ENCODE data around the gene PNPLA8.

Gene PNPLA8

GRCh38 chr7:108454674-108455550 is 71.0 kb downstream of the PNPLA8 start:
- Histone ChIP-seq H3K9me3 (replicated peaks; ENCODE audit: insufficient read depth, low read length) (no peaks in the 10 kb centered on the region), H3K27me3 (replicated peaks; ENCODE audit: insufficient read depth, low read length) (peaks cover 24% of the 10 kb centered on the region), H2AFZ (ENCODE audit: low read length) (peak overlapping the region; percentile 25), H3K27ac (ENCODE audit: low read length) (no peak overlapping the region), H4K20me1 (ENCODE audit: insufficient read depth, low read length) (no peaks in the 10 kb centered on the region), H3K36me3 (replicated peaks; ENCODE audit: insufficient read depth, low read length) (no peaks in the 10 kb centered on the region), H3F3A (ENCODE audit: insufficient read depth, low read length) (no peaks in the 10 kb centered on the region), H3K79me2 (ENCODE audit: low read length) (no peaks in the 10 kb centered on the region), H3K9ac (ENCODE audit: low read length) (no peak overlapping the region), H3K9me2 (replicated peaks; ENCODE audit: insufficient read depth, low read length) (no peaks in the 10 kb centered on the region), H3K4me1 (ENCODE audit: low read length) (no peaks in the 10 kb centered on the region), H3K4me3 (ENCODE audit: low read length) (peak overlapping the region; percentile 52), H3K4me2 (ENCODE audit: low read depth, low read length) (peak overlapping the region; percentile 78)
- no peak for DNase-seq
- TF ChIP-seq EZH2 (optimal IDR thresholded peaks at IDR 0.05; ENCODE audit: low read depth, low read length) (no peak), EZH2phosphoT487 (IDR thresholded peaks at IDR 0.05; ENCODE audit: low read length) (no peak)
- TF ChIP-seq, protein P1, sequence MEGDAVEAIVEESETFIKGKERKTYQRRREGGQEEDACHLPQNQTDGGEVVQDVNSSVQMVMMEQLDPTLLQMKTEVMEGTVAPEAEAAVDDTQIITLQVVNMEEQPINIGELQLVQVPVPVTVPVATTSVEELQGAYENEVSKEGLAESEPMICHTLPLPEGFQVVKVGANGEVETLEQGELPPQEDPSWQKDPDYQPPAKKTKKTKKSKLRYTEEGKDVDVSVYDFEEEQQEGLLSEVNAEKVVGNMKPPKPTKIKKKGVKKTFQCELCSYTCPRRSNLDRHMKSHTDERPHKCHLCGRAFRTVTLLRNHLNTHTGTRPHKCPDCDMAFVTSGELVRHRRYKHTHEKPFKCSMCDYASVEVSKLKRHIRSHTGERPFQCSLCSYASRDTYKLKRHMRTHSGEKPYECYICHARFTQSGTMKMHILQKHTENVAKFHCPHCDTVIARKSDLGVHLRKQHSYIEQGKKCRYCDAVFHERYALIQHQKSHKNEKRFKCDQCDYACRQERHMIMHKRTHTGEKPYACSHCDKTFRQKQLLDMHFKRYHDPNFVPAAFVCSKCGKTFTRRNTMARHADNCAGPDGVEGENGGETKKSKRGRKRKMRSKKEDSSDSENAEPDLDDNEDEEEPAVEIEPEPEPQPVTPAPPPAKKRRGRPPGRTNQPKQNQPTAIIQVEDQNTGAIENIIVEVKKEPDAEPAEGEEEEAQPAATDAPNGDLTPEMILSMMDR (IDR thresholded peaks at IDR 0.05; ENCODE audit: low read length): no peak

GRCh38 chr7:108454317-108454673 is 71.6 kb downstream of the PNPLA8 start:
- Histone ChIP-seq H3K4me3 (ENCODE audit: low read length) (no peak overlapping the region; the same call in 1 of the 2 replicates), H3K4me1 (ENCODE audit: low read length) (no peaks in the 10 kb centered on the region), H3K79me2 (ENCODE audit: low read length) (no peaks in the 10 kb centered on the region), H3K9me2 (replicated peaks; ENCODE audit: insufficient read depth, low read length) (no peaks in the 10 kb centered on the region), H2AFZ (ENCODE audit: low read length) (0 out of 2 replicates have a peak overlapping the region, but pooled peaks have one; percentile 25), H3K9ac (ENCODE audit: low read length) (no peak overlapping the region), H3K36me3 (replicated peaks; ENCODE audit: insufficient read depth, low read length) (no peaks in the 10 kb centered on the region), H3K4me2 (ENCODE audit: low read depth, low read length) (no peak overlapping the region), H3K27me3 (replicated peaks; ENCODE audit: insufficient read depth, low read length) (peaks cover 24% of the 10 kb centered on the region), H3K9me3 (replicated peaks; ENCODE audit: insufficient read depth, low read length) (no peaks in the 10 kb centered on the region), H3F3A (ENCODE audit: insufficient read depth, low read length) (no peaks in the 10 kb centered on the region), H3K27ac (ENCODE audit: low read length) (no peak overlapping the region), H4K20me1 (ENCODE audit: insufficient read depth, low read length) (no peaks in the 10 kb centered on the region)
- DNase-seq: no peak
- TF ChIP-seq EZH2 (optimal IDR thresholded peaks at IDR 0.05; ENCODE audit: low read depth, low read length) (no peak), EZH2phosphoT487 (IDR thresholded peaks at IDR 0.05; ENCODE audit: low read length) (no peak)
- TF ChIP-seq, protein P1 (IDR thresholded peaks at IDR 0.05; ENCODE audit: low read length): no peak

GRCh38 chr7:108453320-108453719 is 72.6 kb downstream of the PNPLA8 start:
- Histone ChIP-seq H3K36me3 (replicated peaks; ENCODE audit: insufficient read depth, low read length) (no peaks in the 10 kb centered on the region), H3F3A (ENCODE audit: insufficient read depth, low read length) (no peaks in the 10 kb centered on the region), H3K27me3 (replicated peaks; ENCODE audit: insufficient read depth, low read length) (peaks cover 24% of the 10 kb centered on the region), H3K9ac (ENCODE audit: low read length) (no peak overlapping the region), H3K79me2 (ENCODE audit: low read length) (no peaks in the 10 kb centered on the region), H3K4me3 (ENCODE audit: low read length) (no peak overlapping the region), H3K9me3 (replicated peaks; ENCODE audit: insufficient read depth, low read length) (no peaks in the 10 kb centered on the region), H4K20me1 (ENCODE audit: insufficient read depth, low read length) (no peaks in the 10 kb centered on the region), H3K27ac (ENCODE audit: low read length) (no peak overlapping the region), H3K4me2 (ENCODE audit: low read depth, low read length) (no peak overlapping the region), H2AFZ (ENCODE audit: low read length) (no peak overlapping the region), H3K4me1 (ENCODE audit: low read length) (no peaks in the 10 kb centered on the region), H3K9me2 (replicated peaks; ENCODE audit: insufficient read depth, low read length) (no peaks in the 10 kb centered on the region)
- no peak for DNase-seq
- TF ChIP-seq EZH2 (optimal IDR thresholded peaks at IDR 0.05; ENCODE audit: low read depth, low read length) (no peak), EZH2phosphoT487 (IDR thresholded peaks at IDR 0.05; ENCODE audit: low read length) (no peak)
- TF ChIP-seq, protein P1 (IDR thresholded peaks at IDR 0.05; ENCODE audit: low read length): no peak

Data from MM.1S (cell line).